ENCODE measurements around the gene HTR1A. TPM values are rescaled to one million over a fixed set of nuclear protein-coding genes. Genes with fewer than 3 reads are reported as not detected.

The HTR1A gene
- not detected in 5 replicates for total RNA-seq (2022; extraction: Qiagen RNA extraction)

DNA sequence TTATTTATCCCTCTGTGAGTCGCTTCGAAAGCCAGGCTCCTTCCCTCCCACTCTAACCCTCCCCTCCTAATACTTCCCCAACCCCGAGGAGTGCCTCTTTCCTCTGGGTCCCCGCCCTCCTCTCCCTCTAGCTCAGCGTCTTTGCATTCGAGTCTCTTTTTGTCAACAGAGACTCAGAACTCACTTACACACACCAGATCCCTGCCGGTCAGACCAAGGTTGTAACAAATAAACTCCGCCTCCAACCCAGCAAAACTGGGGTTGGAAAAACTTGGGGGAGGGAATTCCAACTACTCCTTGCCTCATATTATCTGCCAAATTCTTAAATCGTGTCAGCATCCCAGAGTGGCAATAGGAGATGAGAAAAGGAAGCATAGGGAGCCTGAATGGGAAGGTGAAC, at the start of gene HTR1A:
TSS of gene HTR1A (minus strand) at position 167 of the 400 bp plus-strand sequence. CDS start 726 bp downstream, outside the sequence.

Other genes with a start within 250 kb of the HTR1A start
- 0.12 to 0.36 TPM (median 0.26 TPM) in 5 replicates for gene RNF180, start 203.4 kb upstream of the HTR1A start, total RNA-seq (2022; extraction: Qiagen RNA extraction)